GM18526 (cell line): ENCODE data around the gene TIMM17A.

ENCODE experiments used
- POLR2A ChIP-seq: IDR thresholded peaks from 3 replicates; pipeline ENCODE4 v1.6.1; 2011; ENCODE audit not compliant: insufficient read length; ENCODE audit errors: extremely low read depth

The TIMM17A gene

DNA sequence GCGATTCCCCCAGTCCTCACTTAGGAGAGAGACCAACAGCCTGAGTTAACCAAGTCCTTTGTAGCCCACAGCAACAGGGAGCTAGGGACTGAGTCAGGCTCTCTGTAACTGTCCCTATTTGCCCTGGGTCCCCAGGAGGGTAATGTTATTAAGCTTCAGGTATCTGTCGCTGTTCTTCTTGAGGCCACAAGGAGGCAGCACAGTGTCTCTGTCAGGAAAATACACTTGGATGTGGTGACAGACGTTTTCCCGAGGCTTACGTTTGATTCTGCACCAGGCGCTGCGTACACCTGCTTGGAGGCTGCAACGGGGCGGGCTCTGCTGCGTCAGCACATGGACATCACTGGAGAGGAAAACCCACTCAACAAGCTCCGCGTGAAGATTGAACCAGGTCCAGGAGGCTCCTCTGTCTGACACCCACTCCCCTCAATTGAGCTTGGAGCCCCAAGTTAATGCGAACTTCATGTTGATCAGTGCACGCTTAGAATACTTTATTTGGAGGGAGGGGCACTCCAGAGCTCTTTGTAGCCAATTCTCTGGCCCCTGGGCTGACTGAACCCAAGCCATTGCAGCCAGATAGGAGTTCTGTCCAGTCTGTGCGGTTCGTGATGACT lies 44.4 kb downstream of the TIMM17A start:
- no peak for TF ChIP-seq POLR2A

DNA sequence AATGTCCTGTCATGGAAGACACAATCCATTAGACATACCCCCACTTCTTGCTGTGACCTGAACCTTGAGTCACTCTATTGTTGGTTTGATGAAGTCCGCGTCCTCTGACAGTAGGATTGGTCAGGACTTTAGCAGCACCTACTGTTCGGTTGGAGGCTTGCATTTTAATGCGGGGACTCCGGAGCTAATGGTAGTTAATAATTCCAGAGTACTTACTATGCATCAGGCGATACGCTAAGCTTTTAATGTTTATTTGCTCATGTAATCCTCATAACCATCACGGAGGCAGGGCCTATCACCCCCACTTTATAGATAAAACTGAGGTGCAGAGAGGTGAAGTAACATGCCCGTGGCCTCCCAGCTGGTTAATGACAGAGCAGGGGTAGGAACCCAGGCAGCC lies 47.2 kb downstream of the TIMM17A start:
- no peak for TF ChIP-seq POLR2A

DNA sequence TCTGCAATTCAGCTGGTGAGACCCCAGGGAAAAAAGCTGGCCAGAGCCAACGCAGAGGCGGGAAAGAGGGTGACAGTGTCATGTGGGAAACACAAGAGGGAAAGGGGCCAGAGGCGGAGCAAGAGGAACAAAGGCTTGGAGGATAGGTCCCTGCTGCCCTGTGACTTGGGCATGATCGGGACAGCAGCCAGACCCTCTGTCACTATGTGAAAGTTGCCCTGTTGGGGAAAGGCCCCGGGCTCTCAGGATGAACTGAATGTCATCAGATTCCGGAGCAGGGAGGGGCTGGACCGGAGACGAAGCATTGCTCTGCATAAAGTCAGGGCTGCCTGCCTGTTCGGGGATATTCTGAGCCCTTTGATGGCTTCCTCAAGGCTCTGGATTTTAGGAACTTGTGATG lies 49.4 kb downstream of the TIMM17A start:
- no peak for TF ChIP-seq POLR2A

DNA sequence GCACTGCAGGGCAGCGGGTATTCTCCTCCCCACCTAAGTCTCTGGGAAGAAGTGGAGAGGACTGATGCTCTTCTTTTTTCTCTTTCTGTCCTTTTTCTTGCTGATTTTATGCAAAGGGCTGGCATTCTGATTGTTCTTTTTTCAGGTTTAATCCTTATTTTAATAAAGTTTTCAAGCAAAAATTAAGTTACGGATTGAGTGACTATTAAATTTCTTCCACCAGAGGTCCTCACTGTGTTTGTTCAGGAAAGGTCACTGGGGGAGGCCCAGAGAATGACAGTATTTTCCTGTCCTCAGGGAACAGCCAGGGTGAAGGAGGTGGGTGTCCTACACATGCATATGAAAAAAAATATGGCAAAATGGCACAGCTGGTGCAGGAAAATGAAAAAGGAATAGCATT lies 50.7 kb downstream of the TIMM17A start:
- no peak for TF ChIP-seq POLR2A

DNA sequence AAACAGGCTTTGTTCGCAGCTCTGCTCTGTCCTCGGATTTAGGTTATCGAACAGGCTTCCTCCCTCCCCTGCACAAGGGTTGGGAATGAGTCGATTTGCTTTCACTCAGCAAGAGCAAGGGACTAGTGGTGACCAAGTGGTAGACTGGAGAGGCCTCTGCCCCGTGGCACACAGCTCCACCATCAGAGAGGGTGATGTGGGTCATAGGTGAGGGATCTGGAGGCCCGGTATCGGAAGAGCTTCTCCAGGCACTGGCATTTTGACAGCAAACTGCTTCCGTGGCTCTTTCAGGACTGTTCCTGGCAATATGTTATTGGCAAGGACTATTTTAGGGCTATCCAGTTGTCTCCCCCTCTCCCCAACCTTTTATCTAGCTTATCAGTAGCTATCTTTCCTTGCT lies 52.0 kb downstream of the TIMM17A start:
- TF ChIP-seq POLR2A = no peak

DNA sequence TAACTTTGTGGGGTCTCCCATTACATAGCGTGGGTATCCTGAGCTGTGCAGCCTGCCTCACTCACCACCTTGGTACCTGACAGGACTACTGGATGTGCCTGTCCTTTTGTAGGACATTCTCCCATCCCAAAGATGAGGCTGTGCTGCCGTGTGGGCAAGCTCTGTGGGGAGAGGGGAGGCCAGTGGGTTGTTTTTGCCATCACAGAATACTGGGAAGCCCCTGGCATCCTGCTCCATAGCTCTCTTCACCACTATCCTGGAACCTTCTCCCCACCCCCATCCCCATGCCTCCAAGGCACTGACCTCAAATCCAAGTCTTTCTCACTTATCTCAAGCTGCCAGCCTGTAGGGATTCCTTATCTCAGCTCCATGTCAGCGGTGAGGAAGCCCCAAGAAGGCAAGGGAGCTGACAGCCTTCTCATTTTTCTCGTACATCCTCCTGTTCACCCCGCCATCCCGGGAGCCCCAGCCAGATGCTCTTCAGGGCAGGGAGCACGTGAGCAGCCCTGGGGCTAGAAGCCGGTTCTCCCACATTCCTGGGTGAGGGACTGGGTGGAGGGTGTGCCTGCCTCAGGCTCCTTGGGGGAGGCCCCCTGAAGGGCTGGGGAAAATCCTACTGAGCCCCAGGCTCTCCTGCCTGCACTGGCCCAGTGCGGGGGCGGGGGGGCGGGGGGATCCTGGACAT lies 52.6 kb downstream of the TIMM17A start:
- TF ChIP-seq POLR2A = no peak

DNA sequence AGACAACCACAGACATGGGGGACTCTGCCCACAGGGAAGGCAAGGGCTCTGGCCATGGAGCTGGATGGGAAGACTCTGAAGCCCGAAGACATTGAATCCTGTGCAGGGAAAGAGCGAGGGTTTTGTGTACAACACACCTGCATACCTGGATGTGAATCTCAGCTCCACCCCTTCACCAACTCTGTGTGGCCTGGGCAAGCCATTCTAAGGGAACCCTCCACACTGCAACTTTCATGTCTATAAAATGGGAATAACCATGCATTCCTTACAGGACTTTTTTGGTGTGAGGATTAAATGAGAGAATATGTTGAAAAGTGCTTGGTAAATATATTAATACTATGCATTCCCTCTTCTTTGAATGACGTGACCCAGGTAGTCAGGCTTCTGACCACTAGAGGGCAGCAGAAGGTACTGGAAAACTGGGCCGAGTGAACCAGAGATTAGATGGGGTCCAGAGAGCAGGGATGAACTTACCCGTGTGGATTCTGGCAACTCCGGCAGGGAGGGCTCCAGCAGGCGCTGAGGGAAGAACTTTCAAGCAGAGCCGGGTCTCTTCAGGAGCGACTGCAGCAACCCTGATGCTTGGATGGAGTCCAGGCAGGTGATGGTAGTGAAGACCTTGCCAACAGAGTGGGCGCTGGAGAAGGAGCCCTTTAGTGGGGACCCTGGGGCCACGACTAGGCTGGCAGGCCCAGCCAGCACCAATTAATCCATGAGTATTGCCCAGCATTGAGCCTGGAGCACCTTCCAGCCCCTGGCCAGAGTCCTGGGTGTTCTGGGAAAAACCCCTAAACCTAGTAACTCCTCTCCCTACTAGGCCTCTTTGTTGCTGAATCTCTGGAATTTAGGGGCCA lies 54.2 kb downstream of the TIMM17A start:
- no peak for TF ChIP-seq POLR2A

DNA sequence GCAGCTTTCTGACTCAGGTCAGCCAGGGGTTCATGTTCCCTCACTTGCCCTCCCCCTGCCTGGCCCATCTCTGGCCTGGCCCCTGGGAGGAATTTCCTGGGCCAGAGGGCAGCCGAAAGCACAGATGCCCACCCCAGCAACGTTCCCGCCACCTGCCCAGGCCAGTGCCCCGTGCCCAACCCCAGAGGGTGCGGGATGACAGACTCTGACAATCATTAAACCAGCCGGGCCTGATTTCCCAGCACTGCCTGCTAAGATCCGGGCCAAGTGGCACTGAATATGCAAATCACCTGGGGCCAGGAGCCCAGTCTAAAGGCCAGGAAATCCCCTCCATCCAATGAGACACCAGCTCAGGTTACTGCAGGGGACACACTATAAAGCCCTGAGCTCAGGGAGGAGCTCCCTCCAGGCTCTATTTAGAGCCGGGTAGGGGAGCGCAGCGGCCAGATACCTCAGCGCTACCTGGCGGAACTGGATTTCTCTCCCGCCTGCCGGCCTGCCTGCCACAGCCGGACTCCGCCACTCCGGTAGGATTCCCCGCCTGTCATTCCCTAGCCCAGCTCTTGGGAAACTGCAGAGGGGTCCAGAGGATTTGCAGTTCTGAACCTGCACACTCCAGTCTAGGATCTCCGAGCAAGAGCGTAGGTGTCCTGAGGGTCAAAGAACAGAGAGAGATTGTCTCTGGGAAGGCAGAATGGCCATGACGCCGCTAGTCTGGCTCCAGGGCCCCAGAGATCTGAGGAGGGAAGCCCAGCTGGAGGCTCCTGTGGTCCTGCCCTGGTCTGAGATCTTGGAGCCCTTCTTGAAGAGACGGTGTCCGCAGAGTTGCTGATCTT lies 55.1 kb downstream of the TIMM17A start, which contains the start of gene ELF3:
Gene ELF3 (plus strand): TSS at position 408 of the 836 bp plus-strand sequence. CDS start 550 bp downstream, outside the sequence.
- peak; percentile 83 for TF ChIP-seq POLR2A

DNA sequence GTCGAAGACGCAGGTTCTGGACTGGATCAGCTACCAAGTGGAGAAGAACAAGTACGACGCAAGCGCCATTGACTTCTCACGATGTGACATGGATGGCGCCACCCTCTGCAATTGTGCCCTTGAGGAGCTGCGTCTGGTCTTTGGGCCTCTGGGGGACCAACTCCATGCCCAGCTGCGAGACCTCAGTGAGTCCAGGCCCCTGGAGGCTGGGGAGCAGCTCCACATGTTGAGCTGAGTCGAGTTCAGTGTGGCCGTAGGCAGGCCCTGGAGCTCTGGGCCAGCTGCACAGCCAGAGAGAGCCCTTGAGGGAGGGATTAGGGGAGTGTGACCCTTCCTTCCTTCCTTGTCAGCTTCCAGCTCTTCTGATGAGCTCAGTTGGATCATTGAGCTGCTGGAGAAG lies 56.7 kb downstream of the TIMM17A start:
- TF ChIP-seq POLR2A = no peak

DNA sequence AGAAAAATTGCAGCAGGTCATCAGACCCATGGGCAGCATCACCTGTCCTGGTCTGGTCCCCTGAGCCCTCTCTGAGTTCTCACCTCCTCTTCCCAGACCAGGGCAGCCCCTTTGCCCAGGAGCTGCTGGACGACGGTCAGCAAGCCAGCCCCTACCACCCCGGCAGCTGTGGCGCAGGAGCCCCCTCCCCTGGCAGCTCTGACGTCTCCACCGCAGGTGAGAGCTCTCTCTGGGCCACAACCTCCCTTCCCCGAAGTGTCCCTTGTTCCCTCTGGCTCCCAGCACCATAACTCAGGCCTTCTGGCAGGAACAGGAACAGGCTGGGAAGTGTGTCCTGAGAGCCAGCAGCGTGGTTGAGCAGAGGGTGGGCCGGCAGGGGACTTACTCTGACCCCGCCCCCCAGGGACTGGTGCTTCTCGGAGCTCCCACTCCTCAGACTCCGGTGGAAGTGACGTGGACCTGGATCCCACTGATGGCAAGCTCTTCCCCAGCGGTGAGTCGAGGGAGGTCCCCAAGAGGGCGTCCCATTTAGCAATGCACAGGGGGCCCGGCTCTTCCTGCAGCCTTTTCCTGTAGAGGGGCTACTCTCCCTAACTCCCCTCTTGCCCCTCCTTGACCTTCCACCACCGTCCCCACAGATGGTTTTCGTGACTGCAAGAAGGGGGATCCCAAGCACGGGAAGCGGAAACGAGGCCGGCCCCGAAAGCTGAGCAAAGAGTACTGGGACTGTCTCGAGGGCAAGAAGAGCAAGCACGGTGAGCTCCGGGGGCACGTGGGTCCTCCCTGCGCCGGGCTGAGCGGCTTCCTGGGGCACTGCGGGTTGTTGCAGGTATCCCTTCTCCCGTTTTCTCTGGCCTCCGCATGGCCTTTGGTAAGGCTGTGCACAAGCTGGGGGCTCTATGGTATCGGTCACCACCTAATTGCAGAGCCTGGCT lies 57.5 kb downstream of the TIMM17A start:
- TF ChIP-seq POLR2A = no peak

DNA sequence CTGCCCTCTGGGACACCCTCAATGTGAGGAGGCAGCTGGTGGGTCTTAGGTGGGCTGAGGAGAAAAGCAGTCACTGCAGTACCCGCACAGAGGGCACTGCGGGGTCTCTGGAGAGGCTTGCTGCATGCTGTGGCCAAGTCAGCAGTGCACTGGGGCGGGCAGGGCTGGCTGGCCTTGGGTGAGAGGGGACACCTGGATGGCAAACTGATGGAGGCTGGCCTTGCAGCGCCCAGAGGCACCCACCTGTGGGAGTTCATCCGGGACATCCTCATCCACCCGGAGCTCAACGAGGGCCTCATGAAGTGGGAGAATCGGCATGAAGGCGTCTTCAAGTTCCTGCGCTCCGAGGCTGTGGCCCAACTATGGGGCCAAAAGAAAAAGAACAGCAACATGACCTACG lies 58.3 kb downstream of the TIMM17A start:
- TF ChIP-seq POLR2A = no peak

DNA sequence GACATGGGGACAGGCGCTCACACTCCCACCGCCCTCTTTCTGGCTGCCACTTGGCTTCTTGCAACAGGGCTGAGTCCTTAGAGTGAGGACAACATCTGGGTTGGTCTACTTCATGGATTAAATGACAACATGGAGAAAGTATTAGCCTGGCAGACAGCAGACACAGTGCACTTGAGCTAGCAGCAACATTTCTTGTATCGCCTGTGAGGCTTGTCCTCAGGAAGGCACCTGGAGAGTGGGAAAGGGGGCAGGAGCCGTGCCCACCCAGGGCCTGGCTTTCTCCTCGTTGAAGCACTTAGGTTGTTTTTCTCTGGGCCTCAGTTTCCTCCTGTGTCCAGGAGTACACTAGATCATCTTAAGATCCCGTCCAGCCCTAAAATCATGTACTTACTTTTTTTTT lies 58.8 kb downstream of the TIMM17A start:
- TF ChIP-seq POLR2A = no peak

DNA sequence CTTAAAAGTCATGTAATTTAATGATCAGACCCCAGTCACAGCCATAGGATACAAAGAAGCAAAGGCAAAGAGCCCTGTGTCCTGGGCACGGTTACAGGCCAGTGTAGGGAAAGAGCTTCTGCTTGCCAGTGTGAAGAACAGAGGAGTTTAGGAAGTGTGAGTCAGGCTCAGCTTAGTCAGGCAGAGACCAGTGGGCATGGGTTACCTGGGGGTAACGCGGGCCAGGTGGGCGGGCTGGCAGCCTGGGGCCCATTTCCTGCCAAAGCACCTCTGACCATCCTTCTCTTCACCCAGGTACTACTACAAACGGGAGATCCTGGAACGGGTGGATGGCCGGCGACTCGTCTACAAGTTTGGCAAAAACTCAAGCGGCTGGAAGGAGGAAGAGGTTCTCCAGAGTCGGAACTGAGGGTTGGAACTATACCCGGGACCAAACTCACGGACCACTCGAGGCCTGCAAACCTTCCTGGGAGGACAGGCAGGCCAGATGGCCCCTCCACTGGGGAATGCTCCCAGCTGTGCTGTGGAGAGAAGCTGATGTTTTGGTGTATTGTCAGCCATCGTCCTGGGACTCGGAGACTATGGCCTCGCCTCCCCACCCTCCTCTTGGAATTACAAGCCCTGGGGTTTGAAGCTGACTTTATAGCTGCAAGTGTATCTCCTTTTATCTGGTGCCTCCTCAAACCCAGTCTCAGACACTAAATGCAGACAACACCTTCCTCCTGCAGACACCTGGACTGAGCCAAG lies 59.8 kb downstream of the TIMM17A start:
- TF ChIP-seq POLR2A = no peak

DNA sequence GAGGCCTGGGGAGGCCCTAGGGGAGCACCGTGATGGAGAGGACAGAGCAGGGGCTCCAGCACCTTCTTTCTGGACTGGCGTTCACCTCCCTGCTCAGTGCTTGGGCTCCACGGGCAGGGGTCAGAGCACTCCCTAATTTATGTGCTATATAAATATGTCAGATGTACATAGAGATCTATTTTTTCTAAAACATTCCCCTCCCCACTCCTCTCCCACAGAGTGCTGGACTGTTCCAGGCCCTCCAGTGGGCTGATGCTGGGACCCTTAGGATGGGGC lies 60.3 kb downstream of the TIMM17A start:
- no peak for TF ChIP-seq POLR2A
